Stimulated activated naive CD8-positive, alpha-beta T cell treated with anti-CD3 and anti-CD28 coated beads, Interleukin-15, Interleukin-2, amounts not matched to agents 100 ng/mL and 50 ng/mL, for 24 hours (primary cell): Measurements from ENCODE around the gene STXBP2.
A peak's percentile ranks its signal among the peaks of the same experiment; 100 is the strongest.

ENCODE experiments used
- H3K27ac Mint-ChIP-seq: one replicate; pipeline ENCODE4 v1.8.0; 2021; ENCODE audit warnings: mild to moderate bottlenecking, mixed read lengths
- H3K27me3 Mint-ChIP-seq: one replicate; pipeline ENCODE4 v1.8.0; 2021; ENCODE audit warnings: mixed read lengths
- H3K36me3 Mint-ChIP-seq: one replicate; pipeline ENCODE4 v1.8.0; 2021; ENCODE audit warnings: low read depth, mixed read lengths
- H3K4me1 Mint-ChIP-seq: one replicate; pipeline ENCODE4 v1.8.0; 2021; ENCODE audit warnings: low read depth, mixed read lengths
- H3K4me3 Mint-ChIP-seq: one replicate; pipeline ENCODE4 v1.8.0; 2021; ENCODE audit warnings: mild to moderate bottlenecking, mixed read lengths
- H3K9me3 Mint-ChIP-seq: one replicate; pipeline ENCODE4 v1.8.0; 2021; ENCODE audit warnings: mixed read lengths

Gene STXBP2

DNA sequence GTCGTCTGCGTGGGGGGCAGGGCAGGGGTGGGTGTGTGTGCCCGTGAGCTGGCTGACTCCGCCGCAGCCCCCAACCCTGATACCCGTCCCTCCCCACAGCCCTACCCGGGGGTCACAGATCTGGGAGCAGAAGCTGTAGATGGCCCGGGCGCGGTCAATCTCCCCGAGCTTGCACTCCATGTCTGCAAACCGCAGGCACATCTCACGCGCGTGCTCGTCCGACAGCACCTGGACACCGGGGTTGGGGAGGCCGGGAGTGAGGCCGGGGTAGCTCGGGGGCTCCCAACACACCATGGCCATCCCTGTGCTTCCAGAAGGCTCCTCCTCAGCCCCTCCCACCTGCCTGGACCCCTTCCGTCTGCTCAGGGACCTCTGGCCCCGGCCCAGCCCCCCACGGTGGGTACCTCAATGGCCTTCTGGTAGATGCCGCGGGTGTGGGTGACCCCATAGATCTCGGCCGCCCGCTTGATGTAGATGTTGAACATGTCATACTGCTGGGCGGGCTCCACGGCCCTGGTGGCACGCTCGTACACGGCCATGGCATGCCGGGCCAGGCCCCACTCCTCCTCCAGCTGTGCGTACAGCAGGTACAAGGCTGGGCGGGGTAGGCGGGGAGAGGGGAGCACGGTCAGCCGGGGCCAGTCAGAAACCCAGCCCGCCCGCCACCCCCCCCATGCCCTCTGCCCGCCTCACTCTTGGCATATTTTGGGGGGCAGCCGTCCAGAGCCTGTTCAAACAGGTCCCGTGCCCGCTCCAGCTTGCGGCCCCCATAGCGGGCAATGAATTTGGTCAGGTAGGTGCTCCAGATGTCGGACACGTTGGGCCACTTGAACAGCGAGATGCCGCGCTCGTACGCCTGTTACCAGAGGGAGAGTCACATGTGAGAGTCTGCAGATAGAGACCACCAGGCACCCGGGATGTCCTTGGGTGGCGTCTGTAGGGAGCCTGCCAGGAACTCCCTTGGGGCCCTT, 16.2 kb upstream of the STXBP2 start:
- H3K36me3 Mint-ChIP-seq: peaks cover 30% of the 10 kb centered on the region
- no peak overlapping the region for H3K4me3 Mint-ChIP-seq
- H3K27ac Mint-ChIP-seq: no peak overlapping the region

DNA sequence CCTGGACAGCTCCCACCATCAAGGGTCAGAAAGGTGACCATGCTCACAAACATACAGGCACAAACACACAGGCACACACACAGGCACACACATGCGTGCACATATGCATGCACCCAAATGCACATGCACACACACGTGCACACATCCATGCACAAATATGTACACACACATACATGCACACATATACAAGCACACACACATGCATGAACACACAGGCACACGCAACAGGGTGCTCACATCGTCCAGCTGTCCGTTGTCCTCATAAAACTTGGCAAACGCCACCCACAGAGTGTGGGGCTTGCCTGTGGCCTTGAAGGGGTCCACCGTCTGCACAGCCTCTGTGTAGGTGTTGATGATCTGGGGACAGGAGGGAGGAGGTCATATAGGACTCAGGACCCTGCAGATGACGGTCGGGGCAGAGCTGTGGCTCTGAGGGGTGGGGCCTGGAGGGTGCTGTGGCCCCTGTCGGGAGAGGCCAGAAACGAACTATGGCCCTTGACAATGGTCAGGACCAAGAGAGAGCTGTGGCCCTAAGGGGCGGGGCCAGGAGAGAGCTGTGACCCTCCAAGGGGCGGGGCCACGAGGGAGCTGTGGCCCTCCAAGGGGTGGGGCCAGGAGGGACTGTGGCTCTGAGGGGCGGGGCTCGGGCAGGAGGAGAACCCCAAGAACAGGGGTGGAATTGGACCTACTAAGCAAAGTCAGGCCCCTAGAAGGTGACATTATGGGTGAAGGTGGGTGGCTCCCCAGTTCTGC, 13.8 kb upstream of the STXBP2 start:
- Mint-ChIP-seq H3K27ac (no peak overlapping the region), H3K4me3 (no peak overlapping the region), H3K36me3 (peaks cover 30% of the 10 kb centered on the region), H3K4me1 (peaks cover 7% of the 10 kb centered on the region), H3K9me3 (no peaks in the 10 kb centered on the region), H3K27me3 (no peaks in the 10 kb centered on the region)

More for the DNA sequence above, 16.2 kb upstream of the STXBP2 start:
- H3K27me3 Mint-ChIP-seq: no peaks in the 10 kb centered on the region
- H3K9me3 Mint-ChIP-seq: no peaks in the 10 kb centered on the region
- no peaks in the 10 kb centered on the region for H3K4me1 Mint-ChIP-seq

DNA sequence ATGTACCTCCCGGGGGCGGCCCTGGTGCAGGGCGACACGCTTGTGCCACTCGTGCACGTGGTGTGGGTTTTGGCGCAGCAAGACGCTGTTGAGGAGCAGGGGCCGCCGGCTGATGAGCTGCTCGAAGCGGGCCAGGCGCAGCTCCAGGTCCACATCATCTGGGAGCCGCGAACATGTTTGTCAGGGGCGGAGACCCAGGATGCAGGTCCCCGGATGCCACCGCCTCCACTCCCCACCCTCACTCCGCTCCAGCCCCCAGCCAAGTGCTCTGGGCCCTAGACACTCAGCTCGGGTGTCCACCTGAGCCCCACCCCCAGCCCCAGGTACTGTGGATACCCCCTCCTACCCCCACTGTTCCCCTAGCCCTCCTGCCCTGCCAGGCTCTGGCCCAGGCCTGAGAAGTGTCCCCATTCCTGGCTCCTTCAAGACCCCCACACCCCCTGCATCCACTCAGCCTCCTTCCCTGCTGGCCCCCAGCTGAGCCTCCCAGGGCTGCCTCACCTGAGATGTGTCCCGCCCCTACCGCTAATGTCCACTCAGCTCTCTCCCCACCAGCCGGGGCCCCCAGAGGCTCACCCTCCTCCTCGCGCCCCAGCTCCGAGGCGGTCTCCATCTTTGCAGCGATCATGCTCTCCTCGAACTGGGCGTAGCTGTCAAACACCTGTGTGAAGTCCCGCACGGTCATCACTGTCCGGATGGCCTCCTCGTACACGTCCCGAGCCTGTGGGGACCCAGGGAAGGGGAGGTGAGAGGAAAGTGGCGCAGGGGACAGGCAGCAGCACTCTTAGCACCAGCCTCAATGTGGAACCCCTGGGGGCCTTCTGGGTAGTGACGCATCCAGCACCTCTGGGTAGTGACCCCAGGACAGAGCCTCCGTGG, 12.9 kb upstream of the STXBP2 start:
- Mint-ChIP-seq H3K36me3 (peaks cover 22% of the 10 kb centered on the region), H3K27me3 (no peaks in the 10 kb centered on the region), H3K27ac (no peak overlapping the region), H3K9me3 (no peaks in the 10 kb centered on the region), H3K4me1 (peaks cover 15% of the 10 kb centered on the region), H3K4me3 (no peak overlapping the region)

DNA sequence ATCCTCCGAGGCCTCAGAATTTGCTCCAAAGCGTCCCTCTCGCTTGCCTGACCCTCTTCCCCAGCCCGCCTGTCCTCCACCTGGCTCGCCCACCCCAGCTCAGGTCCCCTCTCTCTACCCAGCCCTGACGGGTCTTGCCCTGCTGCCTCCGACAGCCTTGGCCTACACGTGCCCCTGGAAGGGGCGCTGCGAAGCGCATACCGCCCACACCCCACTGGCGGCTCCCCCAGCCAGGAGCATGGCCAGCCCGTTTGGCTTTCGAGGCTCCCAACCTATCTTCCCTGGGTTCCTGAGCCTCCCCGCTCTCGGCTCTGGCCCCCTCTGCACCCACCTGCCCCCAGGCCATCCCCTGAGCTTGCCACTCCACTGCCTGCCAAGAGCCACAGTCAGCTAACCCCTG, 12.1 kb upstream of the STXBP2 start:
- Mint-ChIP-seq H3K27me3 (no peaks in the 10 kb centered on the region), H3K27ac (no peak overlapping the region), H3K9me3 (no peaks in the 10 kb centered on the region), H3K4me1 (peaks cover 24% of the 10 kb centered on the region), H3K4me3 (no peak overlapping the region), H3K36me3 (peaks cover 31% of the 10 kb centered on the region)

DNA sequence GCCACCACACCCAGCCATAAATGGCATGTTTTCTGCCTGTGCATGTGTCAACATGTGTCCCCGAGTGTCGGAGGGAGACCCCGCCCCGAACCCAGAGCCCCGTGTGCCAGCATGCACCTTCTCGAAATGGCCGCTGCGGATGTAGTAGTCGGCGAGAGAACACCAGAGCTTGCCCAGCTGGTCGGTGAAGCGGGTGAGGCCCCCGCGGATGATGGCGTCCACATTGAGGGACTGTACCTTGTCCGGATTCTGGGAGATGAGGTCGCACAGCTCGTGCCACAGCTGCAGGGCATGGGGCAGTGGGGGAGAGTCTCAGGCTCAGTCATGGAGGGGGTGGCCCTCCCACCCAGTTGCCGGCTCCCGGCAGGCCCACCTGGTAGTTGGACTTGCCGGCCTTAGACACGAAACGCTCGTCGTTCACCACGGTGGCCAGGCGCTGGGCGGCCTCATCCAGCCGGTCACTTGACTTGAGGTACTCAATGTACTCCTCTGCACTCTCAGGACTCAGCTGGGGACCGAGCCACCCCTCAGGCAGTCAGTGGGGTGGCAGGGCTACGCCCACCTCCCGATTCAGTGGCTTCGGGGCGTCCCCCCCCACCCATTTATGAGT, 11.0 kb upstream of the STXBP2 start:
- H3K27ac Mint-ChIP-seq: no peak overlapping the region
- peaks cover 31% of the 10 kb centered on the region for H3K36me3 Mint-ChIP-seq
- H3K4me3 Mint-ChIP-seq: no peak overlapping the region
- H3K9me3 Mint-ChIP-seq: no peaks in the 10 kb centered on the region
- H3K27me3 Mint-ChIP-seq: no peaks in the 10 kb centered on the region
- peaks cover 34% of the 10 kb centered on the region for H3K4me1 Mint-ChIP-seq

DNA sequence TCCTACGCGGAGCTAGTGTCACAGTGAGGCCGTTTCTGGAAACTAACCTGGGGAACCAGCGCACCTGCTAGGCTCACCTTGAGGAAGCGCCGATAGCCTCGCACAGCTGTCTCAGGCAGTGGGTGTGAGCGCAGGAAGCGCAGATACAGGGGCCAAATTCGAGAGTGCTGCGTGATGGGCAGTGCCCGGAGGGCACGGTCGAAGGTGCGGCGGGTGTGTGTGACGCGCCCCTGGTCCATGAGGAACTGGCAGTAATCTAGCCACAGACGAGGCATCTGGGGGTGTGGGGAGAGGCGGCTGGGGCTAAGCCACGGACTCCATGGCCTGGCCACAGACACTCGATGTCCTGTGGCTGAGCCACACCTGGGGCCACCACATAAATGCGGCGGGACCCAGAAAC, 9.7 kb upstream of the STXBP2 start:
- Mint-ChIP-seq H3K4me3 (no peak overlapping the region), H3K9me3 (no peaks in the 10 kb centered on the region), H3K27me3 (no peaks in the 10 kb centered on the region), H3K27ac (no peak overlapping the region), H3K4me1 (peaks cover 36% of the 10 kb centered on the region), H3K36me3 (peaks cover 21% of the 10 kb centered on the region)

DNA sequence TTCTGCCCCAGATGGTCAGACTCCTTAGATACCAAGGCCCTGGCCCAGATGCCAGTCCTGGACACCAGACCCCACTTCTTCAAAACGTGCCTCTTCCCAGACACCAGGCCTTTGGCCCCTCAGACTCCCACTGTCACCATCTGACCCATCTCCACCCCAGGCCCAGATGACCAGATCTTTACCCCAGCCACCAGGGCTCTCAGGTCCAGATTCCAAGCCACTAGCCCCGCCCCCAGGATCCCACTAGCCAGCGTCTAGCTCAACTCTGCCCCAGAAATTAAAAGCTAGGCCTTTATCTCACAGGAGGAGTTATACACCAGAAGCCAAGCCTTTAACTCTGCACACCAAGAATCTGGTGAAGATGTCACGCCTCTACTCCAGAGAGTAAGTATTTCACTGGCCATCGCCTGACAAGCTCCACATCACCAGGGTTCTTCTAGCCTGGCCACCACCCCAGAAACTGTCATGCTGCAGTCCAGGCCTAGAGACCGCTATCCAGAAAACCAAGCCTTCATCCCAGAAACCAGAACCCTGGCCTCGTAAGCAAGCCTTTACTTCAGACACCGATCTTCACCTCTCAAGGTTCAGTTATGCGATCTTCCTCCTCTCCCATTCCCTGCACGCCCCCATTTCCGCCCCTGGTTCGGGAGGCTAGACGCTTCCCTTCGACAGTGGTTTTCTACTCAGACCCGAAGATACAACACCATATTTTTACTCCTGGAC, 8.2 kb upstream of the STXBP2 start:
- H3K27me3 Mint-ChIP-seq: no peaks in the 10 kb centered on the region
- H3K27ac Mint-ChIP-seq: peak overlapping the region; percentile 99
- H3K36me3 Mint-ChIP-seq: peaks cover 13% of the 10 kb centered on the region
- no peaks in the 10 kb centered on the region for H3K9me3 Mint-ChIP-seq
- peaks cover 36% of the 10 kb centered on the region for H3K4me1 Mint-ChIP-seq
- peak overlapping the region; percentile 98 for H3K4me3 Mint-ChIP-seq

DNA sequence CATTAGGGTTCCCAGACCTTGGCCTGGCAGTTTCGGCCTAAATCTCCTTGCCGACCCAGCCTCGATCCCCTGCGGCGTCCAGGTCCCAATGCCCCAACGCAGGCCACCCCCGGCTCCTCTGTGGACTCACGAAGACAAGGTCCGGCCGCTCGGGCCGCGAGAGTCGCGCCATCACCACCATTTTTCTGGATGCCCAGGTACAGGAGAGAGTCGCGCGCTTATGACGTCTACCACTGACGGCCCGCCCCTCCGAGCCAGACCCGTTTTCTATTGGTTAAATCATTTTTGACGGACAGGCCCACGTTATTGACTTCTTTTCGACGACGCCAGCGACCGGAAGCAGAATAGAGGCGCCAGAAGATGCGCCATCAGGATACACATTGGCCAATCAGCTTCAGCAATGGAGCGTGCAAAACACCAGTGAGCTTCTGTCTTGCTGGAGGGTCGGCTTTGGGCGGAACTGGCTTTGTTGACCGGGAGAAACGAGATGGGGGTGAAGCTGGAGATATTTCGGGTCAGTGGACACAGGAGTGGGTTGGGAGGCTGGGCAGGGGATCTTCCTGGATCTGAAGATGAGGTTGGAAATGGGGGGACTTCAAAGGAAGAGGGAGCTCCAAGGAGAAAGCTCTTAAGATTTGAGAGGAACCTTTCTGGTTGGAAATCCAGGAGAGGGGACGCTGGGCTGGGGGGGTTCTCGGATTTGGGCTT, 7.4 kb upstream of the STXBP2 start, which contains the start of the genes PET100 and XAB2:
Gene PET100, plus strand, starts transcription at position 447 of the 708 bp plus-strand sequence. Its CDS starts 41 bp downstream, at position 488.
Gene XAB2, minus strand, starts transcription at position 199 of the 708 bp plus-strand sequence. Its CDS starts 18 bp downstream, at position 181.
- peaks cover 36% of the 10 kb centered on the region for H3K4me1 Mint-ChIP-seq
- peaks cover 13% of the 10 kb centered on the region for H3K36me3 Mint-ChIP-seq
- no peaks in the 10 kb centered on the region for H3K27me3 Mint-ChIP-seq
- peak within 1 kb of the TSS; percentile 99 for H3K27ac Mint-ChIP-seq
- peak within 1 kb of the TSS; percentile 98 for H3K4me3 Mint-ChIP-seq
- H3K9me3 Mint-ChIP-seq: no peaks in the 10 kb centered on the region

DNA sequence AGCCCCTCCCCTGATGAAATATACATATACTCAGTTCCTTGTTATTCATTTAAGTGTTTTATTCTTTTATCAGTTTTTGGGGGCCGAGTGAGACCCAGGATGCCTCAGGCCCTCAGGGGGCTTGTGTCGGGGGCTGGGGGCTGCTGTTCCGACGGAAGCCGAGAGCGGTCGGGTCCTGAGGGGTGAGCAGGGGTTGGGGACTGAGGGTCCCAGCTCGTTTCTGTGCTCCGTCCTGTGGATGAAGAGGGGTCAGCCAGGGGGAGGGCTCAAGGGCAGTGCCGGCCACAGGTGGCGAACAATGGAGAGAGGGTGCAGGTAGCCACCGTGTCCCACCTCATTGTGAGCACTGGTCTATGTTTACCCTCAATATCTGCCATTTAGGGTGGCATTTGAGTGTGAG, 5.3 kb upstream of the STXBP2 start:
- no peak overlapping the region for H3K4me3 Mint-ChIP-seq

DNA sequence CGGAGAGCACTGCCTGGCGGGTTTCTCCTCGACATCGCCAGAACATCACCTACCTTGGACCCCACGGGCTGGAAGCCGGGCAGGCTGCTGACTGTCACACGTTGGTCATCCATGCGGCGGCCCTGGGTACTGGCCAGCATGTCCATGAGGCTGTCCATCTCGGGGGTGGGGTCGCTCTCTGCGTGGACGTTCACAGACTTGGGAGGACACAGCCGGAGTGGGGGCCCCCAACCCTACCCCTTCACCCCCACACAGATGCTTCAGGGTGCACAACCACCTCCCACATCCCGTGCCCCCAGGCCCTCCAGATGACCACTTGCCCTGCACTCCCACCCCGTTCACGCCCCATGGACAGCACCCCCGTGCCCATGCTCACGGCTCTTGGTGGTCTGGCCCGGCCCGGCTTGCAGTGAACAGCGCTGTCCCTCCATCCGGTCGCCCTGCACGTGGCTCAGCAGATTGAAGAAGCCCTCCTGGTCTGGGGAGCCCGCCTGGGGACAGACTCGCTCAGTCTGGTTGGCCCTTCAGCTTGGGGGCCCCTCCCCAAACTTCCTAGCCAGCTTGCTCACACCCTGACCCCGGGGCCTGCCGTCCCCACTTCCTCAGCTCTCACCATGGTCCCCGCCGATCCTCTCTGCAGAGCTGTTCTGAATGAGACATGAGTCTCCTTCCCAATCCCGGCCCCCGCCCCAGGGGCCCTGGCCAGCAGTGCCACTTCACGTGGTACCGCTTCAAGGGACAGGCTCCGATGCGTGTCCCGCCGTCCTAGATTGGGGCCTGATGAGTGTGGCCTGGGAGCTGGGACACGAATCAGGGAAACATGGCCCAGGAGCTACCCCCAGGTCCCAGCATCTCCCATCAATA, 4.3 kb upstream of the STXBP2 start:
- no peak overlapping the region for H3K4me3 Mint-ChIP-seq
- H3K9me3 Mint-ChIP-seq: no peaks in the 10 kb centered on the region
- no peak overlapping the region for H3K27ac Mint-ChIP-seq
- H3K4me1 Mint-ChIP-seq: peaks cover 50% of the 10 kb centered on the region
- no peaks in the 10 kb centered on the region for H3K27me3 Mint-ChIP-seq
- peaks cover 9% of the 10 kb centered on the region for H3K36me3 Mint-ChIP-seq

More for the DNA sequence above, 5.3 kb upstream of the STXBP2 start:
- Mint-ChIP-seq H3K27me3 (no peaks in the 10 kb centered on the region), H3K27ac (no peak overlapping the region), H3K9me3 (no peaks in the 10 kb centered on the region), H3K4me1 (peaks cover 48% of the 10 kb centered on the region), H3K36me3 (peaks cover 9% of the 10 kb centered on the region)

DNA sequence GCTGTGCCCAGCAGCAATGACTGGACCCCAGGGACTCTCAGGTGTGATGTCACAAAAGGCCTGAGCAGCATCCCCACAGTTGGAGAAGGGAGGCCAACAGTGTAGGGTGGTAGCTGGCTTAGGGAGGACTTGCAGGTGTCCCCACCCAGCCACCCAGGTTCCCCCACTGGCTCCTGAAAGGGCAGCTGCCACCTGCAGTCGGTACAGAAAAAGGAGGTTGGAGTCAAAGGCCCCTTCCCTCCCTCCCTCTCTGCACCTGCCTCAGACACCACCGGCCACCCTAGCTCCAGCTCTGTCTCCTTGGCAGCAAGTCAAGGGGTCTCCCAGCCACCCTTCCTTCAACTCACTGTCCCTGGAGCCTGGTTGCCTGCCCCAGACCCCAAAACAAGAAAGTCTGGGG, 3.2 kb upstream of the STXBP2 start, which contains the start of gene PCP2:
Gene PCP2, minus strand, starts transcription at position 22 of the 400 bp plus-strand sequence. CDS start 262 bp downstream, outside the sequence.
- Mint-ChIP-seq H3K9me3 (no peaks in the 10 kb centered on the region), H3K4me1 (peaks cover 45% of the 10 kb centered on the region), H3K27me3 (no peaks in the 10 kb centered on the region), H3K27ac (no peak within 1 kb of the TSS), H3K4me3 (no peak within 1 kb of the TSS), H3K36me3 (peaks cover 9% of the 10 kb centered on the region)

DNA sequence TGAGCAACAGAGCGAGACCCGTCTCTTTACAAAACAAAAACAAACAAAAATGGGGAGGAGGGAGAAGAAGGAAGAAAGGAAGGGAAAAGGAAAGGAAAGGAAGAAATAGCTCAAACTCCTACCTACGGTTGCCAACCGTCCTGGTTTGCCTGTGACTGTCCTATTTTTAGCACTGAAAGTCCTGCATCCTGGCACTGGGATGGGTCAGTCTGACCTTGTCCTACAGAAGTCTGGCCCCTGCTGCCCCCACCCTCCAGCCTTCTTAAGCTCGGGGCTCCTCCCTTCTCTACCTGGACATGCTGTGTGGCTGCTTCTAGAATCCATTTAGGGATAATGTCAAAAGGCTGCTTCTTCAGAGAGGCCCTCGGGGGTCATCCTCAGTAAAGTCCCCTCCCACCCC, 1.2 kb upstream of the STXBP2 start:
- H3K4me1 Mint-ChIP-seq: peaks cover 32% of the 10 kb centered on the region
- no peak overlapping the region for H3K27ac Mint-ChIP-seq
- H3K27me3 Mint-ChIP-seq: no peaks in the 10 kb centered on the region
- peak overlapping the region; percentile 82 for H3K4me3 Mint-ChIP-seq
- peaks cover 11% of the 10 kb centered on the region for H3K36me3 Mint-ChIP-seq
- H3K9me3 Mint-ChIP-seq: no peaks in the 10 kb centered on the region
